Dedifferentiated amniotic fluid mesenchymal stem cell (primary cell): ENCODE results near the gene PID1.

Experiments used
- DNase-seq: peaks from one replicate; pipeline ENCODE4 v3.0.0-alpha.2; 2016; ENCODE audit errors: extremely low spot score

PID1 gene

DNA sequence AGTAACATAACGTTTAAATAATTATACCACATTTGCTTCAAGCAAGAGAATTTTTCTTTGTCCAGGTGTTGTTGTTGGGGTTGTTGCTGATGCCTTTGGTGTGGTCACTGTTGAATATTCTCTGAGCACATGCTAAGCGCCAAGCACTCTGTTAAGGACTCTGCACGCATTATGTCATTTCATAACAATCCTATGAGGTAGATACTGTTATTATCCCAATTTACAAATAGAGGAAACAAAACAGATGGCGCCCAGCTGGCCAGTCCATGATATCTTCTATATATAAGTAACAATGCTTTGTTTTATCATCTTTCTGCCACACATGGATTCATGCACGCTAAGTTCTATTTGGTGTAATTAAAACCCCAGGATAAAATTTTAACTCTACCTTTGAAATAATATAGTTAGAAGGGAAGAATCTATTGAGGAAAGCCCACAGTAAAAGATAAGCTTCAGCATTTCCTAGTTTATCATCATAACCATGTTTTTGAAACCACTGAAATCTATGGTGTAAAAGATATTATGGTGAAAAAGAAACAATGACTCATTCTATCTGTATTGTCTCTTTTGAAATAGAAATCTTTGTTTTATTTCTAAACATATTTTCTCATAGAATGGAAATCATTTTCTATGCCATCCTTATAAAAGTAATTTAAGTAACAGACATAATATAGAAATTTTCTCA lies 199.7 kb downstream of the PID1 start:
- no peak for DNase-seq

DNA sequence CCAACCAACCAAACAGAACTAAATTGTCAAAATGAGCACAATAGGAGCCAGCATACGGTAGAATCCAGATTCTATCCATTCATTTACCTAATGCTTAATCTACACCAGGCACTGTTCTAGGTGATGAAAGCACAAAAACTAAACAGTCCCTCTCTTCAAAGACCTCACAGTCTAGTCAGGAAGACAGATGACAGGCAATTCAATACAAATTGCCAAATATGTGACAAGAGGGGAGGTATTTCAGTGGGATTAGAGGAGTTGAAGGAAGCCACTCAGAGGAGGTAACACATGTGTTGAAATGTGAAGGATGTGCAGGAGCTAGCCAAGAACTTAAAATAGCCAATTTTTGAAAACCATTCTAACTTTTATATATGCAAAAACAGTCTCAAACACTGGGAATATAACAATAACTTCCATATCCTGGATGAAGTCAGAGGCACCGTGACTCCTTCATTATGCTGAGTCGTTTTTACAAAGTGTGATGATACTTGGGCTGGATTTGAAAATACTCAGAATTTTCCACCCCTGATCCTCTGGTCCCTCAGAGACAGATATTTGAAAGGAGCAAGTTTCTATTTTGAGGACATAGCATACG lies 204.9 kb downstream of the PID1 start:
- DNase-seq: no peak

DNA sequence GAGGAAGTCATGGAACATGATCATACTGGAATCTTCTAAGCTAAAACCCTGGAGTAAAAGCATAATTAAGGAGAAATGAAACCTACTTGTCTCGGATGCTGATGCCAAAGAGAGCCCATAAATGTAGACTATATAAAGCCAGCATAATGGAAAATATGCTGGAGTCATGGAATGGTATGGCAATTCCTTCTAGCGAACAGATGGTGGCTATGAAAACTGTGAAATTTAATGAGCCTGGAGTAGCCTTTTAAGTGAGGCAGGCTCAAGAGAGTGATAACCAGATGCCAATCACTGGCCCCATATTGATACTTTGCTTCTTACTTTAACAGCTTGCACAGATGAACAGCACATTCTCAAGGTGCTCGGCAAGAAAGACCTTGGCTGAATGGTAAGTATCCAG lies 206.3 kb downstream of the PID1 start:
- no peak for DNase-seq

DNA sequence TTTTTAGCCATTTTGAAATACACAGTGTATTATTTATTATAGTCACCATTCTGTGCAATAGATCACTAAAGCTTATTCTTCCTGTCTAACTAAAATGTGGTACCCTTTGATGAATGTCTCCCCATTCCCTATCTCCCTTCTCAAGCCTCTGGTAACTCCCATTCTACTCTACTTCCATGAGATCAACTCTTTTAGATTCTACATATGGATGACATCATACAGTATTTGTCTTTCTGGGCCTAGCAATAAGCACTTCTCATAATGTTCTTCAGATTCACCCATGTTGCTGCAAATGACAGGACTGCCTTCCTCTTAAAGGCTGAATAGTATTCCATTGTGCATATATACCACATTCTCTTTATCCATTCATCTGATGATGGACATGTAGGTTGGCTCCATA lies 210.9 kb downstream of the PID1 start:
- DNase-seq: no peak

DNA sequence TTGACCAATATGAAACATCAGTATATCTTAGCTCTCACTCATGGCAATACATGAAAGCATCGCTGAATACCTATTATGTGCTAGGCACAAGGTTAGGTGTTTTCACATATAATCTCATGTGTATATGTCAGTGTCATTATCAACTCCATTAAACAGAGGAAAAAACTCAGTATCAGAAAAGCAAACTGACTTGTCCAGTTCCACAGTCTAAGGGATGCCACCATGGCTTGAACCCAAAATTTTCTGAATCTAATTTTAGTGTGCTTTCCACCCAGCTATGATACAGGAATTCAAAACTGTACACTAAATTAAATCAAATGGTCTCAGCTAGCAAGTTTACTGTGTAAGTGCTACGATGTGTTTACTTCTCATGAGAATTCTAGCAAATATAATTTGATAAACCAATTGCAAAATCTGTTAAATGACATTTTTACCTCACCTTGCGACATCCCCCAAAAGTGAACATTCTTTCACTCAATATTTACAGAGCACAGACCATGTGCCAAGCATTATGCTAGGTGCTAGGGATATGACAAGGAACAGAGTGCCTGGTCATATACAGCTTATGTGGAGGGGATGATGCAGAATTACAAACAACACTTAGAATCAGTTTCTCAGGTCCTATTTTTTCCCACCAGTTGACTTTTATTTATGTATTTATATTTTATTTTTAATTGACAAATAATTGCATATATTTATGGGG lies 211.6 kb downstream of the PID1 start:
- DNase-seq: no peak

DNA sequence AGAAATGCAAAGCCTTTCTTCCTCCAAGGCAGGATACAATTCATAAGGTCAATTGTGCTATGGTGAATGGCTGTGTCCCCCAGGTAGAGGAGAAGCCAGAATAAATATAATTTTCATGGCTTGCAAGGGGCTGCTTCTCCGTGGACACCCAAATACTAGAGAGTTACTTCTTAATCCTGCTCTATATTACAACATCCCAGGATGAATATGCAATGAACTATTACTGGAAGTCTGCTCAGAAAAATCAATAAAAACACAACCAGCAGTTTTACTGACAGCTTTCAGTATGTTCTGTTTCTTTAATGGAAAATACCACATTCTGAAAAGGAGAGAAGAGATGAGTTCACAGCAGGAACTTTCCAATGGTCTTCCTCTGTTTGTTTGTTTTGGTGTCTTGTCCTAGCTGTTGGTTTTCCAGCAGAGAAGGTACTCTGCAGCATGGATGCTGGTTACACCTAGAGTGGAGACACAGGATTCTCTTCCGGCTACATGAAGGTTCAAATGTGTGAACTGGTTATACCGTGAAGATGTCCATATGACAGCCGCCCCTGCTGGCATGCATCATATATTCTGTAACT lies 213.0 kb downstream of the PID1 start:
- DNase-seq: no peak

DNA sequence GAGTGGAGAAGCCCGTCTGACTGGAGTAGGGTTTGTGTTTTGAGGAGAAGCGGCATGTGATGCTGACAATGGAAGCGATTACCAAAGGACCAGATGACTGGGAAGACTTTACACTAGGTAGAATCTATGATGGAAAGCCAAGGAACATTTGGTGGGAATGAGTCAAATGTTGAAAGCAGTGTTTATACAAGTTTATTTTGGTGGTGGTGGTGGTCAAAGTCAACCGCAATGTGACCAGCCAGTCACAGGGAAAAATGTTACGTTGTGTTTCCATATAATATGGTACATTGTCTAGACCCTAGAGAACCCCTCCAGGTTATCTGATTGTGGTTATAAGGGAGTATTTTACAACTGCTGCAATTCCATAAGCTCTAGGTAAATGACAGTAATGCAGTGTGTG lies 216.8 kb downstream of the PID1 start:
- no peak for DNase-seq

DNA sequence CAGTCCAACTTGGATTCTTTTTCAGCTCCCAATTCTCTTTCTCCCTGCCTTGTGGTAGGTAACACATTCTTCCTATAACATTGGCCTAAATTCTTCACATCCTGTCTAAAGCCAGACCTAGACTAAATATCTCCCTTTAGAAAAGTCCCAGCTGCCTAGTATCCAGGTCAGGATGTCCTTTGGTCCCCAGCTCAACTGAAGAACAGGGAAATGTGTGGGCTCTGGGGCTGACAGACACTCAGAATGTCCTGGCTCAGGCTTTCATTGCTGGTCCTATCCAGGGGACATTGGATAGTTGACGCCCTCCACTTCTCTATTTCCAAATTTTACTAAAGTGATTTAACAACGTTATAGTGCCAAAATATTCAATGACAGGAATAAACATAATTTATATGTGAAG lies 219.3 kb downstream of the PID1 start:
- DNase-seq: no peak

DNA sequence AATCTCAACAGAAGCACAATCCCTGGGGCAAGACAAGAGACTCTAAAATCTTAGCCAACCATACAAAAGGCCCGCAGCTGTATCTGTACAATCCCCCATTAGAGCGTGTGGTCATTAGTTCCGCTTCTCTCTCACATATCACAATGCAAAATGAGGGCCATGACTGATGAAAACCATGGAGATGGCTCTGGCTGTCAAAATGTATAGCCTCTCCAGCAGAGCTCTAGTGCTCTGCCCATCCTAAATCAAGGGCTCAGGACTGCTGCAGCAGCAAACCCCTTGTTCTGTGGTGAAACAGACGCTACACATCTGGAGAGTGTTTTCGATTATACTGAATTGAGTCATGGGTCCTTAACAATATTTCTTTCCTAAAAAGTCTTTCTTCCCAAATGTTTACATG lies 221.0 kb downstream of the PID1 start:
- DNase-seq: no peak

DNA sequence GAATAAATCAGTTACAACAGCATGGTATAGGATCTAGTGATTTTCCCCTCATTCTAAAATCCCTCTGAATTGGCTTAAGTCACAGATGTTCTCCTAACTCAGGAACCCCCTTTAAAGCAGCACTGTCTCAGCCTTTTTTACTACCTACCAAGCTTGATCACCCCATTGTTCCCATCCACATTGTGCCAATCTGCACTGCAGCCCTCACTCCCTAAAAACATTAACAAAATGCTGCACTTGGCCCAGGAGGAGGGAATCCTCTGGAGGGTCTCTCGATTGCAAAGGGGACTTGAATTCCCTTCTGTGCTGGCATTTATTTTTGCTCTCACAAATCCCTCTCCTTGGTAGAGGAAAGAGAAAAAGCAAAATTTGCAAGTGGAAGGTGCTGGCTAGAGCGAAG lies 223.0 kb downstream of the PID1 start:
- no peak for DNase-seq

DNA sequence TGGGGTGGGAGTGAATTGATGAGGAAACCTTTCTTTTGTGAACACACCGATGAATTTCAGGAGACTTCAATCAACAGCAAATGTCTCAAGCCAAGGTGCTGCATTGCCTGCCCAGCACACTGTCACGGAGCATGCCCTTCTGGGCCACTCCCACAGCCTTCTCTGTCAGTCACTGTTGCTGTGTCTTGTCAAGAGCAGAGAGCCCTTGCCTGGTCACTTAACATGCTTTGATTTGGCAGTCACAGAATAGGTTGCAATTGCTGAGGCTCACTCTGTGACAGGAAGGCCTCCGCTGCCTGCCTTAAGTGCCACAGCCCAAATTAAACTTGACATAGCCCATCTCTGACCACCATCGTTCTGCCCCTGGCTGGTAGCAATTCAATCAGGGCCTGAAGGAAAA lies 225.4 kb downstream of the PID1 start:
- no peak for DNase-seq

DNA sequence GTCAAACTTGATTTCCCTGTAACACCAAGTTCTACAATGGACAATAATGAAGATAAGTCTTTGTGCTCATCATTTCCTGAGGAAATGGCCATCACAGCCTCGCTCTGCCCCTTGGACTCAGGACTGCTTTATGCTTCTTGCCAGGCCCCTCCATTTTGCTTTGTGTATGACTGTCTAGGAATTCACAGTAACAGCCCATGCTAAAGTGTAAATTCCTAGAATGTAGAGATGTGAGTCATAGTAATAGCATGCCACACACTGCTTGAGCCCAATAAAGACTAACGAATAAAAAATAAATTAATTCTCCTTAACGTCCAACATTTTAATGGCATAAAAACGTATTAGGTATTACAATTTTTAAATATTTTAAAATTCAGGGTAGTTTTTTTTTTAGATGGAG lies 226.5 kb downstream of the PID1 start:
- DNase-seq: no peak

DNA sequence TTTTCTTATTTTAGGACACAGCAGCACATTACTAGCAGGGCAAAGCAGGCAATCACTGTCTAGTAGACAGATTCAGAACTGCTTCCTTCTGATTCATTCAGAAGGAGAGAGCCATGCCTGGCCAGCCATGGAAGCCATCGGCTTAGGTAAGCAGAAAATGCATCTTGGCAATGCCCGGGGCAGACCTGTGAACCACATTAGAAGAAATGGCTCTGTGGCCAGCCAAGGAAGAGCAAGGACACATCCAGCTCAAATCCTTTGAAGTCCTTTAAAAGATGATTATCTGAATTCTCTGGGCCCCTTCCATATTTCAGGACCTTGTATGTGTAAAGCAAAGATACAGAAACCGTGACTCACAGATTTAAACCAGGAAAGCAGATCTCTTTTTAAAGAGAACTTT lies 227.4 kb downstream of the PID1 start:
- DNase-seq: no peak

DNA sequence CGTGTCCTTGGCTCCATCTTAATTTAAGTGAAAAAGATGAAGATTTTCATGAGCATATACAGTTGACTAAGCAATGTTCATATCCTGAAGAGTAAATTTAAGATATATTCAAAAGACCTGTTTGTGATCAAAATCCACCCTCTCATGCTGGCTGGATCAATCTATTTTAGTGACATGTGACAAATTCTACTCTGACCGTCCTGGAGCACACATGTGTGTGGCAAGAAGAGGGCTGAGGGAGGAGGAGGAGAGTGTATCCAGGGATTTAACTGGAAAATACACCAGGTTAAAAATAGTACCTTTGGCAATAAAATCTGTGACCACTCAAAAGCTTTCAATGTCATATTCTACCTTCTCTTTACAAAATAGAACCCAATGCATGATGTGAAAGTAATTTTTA lies 228.7 kb downstream of the PID1 start:
- no peak for DNase-seq

DNA sequence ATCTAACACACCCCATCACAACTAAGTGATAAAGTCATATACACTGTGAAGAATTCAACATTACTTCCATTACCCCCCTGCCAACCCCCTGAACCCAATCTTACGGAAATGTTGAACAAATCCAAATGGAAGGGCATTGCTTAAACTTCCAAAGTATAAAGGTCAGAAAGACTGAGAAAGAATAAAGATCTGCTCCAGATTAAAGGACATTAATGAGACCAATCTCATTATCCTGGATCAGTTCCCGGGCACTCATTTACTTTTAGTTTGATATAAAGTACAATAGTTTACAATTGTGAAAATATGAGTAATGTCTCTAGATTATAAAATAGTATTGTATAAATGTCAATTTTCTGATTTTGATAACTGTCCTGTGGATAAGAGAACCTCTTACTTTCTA lies 229.4 kb downstream of the PID1 start:
- no peak for DNase-seq

DNA sequence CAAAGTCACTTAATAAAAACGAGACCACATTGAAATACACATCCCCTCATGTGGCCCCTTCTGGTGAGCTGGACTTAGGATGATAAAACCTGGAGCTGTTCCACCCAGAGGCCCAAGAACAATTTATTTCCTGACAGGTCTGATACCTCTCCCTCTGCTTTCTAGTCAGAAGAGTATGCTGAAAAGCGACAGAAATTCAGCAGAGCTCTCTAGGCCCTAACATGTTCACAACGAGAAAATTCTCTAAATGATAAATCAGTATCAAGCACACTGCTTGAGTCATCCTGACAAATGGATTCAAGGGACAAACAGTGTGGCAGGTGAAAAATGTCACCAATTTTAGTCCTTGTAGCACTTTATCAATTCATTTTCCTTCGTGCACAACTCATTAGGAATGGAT lies 233.5 kb downstream of the PID1 start:
- DNase-seq: no peak

DNA sequence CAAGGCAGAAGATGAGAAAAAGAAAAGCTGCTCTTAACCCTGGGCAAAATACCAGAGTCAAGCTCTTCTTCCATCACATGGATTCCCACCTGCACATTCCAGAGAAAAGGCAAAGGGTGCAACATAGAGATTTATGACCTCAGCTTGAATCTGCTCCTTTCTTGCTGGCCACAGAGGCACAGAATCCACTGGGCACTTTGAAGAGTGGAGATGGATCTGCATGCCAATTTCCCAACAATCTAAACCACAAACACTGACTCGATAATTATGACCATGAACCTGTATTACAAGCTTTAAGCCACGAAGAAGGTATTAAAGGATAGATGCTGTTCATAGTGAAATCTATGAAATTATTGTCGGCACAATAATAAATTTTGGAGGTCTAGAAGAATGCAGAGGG lies 237.3 kb downstream of the PID1 start:
- DNase-seq: no peak

DNA sequence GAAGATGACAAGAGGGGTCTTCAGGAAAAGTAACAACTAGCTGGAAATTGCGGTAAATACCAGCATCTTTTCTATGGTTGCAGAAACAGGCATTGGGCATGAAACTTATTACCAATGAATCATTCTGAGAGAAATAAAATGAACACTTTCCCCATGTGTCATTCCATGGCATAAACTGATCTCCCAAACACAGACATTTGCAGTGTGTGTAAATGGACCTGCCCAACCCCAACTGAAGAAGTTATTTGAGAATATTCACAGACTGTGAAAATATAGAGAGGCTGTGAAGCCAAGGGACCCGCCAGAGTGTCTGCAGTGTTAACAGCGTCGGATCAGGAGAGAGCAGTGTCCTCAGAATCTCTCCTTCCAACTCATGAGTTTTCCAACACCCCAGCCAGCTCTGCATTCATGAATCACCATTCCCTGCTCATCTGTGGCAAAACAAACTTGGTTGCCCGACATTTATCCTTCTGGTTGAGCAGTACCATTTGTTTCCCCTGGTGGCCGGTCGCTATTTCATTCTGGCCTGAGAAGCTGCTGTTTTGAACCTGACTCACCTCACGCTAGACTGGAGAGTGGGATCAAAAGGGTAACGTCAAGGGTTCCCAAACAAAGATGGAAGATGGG lies 238.4 kb downstream of the PID1 start:
- DNase-seq: no peak

DNA sequence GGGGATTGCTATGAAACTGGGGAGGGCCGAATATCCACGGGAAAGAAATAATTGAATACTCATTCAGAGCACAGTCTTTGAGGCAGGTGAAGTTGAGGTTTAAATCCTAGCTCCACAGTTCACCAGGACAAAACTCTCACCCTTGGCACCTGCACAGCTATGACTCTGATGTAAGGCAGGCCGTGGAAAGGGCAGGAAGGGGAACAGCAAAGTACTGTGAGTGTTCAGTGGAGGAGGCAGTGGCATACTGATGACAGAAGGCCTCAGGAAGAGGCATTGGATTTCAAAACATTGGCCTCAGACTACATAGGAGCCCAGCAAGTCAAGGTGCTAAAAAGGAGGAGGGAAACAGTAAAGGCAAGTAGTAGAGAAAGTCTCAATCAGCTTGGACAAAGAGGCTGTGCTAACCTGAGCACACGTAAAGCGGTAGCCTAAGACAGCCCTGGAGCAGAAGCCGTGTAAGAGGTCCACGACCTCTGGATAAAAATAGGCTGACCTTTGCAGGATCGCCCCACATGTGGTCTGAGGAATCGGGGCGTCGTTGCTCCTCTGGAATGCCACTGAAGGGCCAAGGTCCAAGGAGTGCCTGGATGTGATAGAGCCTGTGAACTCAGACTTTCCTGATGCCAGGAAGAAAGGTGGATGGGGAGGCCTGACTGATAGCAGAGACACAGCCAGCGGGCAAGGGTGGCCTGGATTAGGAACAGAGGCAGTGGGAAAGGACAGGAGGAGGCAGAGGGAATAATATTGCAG lies 243.6 kb downstream of the PID1 start:
- no peak for DNase-seq

DNA sequence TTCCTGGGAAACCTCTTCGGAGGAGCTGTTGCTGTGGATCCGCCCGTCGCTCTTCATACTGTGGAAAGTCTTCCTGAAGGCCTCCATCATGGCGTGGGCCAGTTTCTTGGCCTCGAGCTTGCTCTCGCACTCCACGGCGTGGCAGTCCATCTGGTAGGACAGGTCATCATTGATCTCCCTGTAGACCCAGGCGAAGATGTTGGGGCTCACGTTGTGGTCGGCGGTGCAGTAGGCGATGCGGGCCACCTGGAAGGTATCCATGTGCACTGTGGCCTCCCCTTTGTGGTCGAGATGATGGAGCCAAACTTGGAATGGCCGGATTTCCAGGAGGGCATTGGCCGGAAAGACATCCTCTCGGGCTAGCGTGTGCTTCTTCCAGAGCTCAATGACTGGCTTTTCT lies 245.4 kb downstream of the PID1 start:
- DNase-seq: no peak

DNA sequence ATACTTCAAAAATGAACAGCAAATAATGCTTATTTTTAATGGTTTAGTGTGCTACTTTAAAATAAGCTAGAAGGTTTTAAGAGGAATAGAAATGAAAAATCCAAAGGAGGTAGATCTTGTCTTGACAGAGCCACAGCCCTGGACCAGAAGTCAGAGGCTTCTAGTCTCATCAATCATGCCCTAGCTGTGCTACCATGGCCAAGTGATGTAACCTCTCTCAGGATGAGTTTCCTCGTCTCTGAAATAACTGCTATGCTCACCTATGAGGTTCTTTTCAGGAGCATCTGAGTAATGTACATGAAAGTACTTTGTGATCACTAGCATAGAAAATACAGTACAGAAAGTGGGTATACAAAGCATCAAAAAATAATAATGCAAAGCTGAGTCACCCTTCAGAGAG lies 248.4 kb downstream of the PID1 start:
- no peak for DNase-seq

DNA sequence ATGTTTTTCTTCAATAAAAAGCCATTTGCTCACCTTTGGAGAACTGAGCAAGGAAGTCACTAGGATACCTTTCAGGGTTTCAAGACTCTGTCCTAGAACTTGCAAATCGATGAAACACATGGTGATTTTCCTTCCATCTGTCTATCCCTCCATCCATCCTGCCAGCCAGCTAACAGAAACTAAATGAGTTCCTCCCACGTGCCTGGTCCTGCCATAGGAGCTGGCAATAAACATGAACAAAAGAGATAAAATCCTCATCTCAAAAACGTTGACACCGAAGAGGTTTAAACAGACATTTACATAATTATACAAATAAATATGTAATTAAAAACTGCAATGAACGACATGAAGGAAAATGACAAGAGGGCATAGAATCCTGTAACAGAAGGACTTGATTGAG lies 249.0 kb downstream of the PID1 start:
- DNase-seq: no peak
